HEK293T (cell line): Measurements from ENCODE around the gene RSF1.

ENCODE experiments used
- ARNT ChIP-seq: fragments of 450-650 bp; IDR thresholded peaks from 2 replicates; pipeline ENCODE4 v1.6.1; 2017; ENCODE audit warnings: mild to moderate bottlenecking
- BHLHE40 ChIP-seq: fragments of 450-650 bp; IDR thresholded peaks from 2 replicates; pipeline ENCODE4 v1.6.1; 2016; ENCODE audit warnings: mild to moderate bottlenecking, moderate library complexity, borderline replicate concordance
- ELF4 ChIP-seq: fragments of 450-650 bp; IDR thresholded peaks from 2 replicates; pipeline ENCODE4 v1.6.1; 2017; ENCODE audit warnings: antibody characterized with exemption
- L3MBTL2 ChIP-seq: fragments of 450-650 bp; conservative IDR thresholded peaks from 2 replicates; pipeline ENCODE4 v1.6.1; 2016; ENCODE audit warnings: mild to moderate bottlenecking
- SP1 ChIP-seq: fragments of 450-650 bp; IDR thresholded peaks from 2 replicates; pipeline ENCODE4 v1.6.1; 2017
- SUZ12 ChIP-seq: fragments of 450-650 bp; IDR thresholded peaks from 2 replicates; pipeline ENCODE4 v1.6.1; 2016; ENCODE audit warnings: mild to moderate bottlenecking
- TF ChIP-seq, protein P1 (sequence below): fragments of 450-650 bp; IDR thresholded peaks from 2 replicates; pipeline ENCODE4 v1.6.1; 2016

- no peak for TF ChIP-seq SP1
- no peak for TF ChIP-seq SUZ12
- TF ChIP-seq ELF4 = no peak
- TF ChIP-seq, protein P1, sequence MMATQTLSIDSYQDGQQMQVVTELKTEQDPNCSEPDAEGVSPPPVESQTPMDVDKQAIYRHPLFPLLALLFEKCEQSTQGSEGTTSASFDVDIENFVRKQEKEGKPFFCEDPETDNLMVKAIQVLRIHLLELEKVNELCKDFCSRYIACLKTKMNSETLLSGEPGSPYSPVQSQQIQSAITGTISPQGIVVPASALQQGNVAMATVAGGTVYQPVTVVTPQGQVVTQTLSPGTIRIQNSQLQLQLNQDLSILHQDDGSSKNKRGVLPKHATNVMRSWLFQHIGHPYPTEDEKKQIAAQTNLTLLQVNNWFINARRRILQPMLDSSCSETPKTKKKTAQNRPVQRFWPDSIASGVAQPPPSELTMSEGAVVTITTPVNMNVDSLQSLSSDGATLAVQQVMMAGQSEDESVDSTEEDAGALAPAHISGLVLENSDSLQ = peak; percentile 17; the same call in 1 of the 2 replicates
- no peak for TF ChIP-seq BHLHE40
- no peak for TF ChIP-seq ARNT
- TF ChIP-seq L3MBTL2 = peak; percentile 65
Observed at GRCh38 chr11:77820565-77821348, at the start of gene RSF1, which contains the start of gene AAMDC.
